GM23248 (cell line): ENCODE measurements around the gene ADAMTS17.

Source experiments
- EZH2 ChIP-seq: fragments of 200-600 bp; sonication (generic); IDR thresholded peaks from 2 replicates; pipeline ENCODE4 v1.6.1; 2018; ENCODE audit warnings: antibody characterized with exemption, mild to moderate bottlenecking; ENCODE audit not compliant: insufficient read depth, poor library complexity, severe bottlenecking
- EZH2phosphoT487 ChIP-seq: fragments of 200-600 bp; sonication (generic); IDR thresholded peaks from 2 replicates; pipeline ENCODE4 v1.6.1; 2018; ENCODE audit warnings: antibody characterized with exemption, moderate library complexity, mild to moderate bottlenecking, low read depth; ENCODE audit not compliant: insufficient read depth

DNA sequence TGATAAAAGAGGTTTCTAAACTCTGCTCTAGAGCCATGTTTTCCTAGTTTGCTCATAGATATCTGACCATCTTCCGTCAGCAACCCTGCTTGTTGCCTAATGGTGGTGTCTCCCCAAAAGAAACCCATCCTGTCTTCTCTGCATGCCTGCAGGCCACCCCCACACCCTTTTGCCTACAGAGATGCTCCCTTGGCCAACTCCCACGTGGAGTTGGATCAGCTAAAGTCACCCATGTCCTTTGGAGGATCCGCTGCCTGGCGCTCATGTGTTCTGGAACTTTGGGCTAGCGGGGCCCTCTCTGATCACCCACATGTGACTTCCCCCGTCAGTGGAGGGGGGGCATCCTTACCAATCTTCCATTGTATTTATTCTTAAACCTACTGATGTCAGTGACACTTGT, 185.6 kb downstream of the ADAMTS17 start:
- TF ChIP-seq EZH2 (no peak), EZH2phosphoT487 (no peak)
